ENCODE measurements around the gene ATG101. TPM values are rescaled to one million over a fixed set of nuclear protein-coding genes. Genes with fewer than 3 reads are reported as not detected.

ATG101 gene
- polyA plus RNA-seq, 1 experiment = 163 TPM

DNA sequence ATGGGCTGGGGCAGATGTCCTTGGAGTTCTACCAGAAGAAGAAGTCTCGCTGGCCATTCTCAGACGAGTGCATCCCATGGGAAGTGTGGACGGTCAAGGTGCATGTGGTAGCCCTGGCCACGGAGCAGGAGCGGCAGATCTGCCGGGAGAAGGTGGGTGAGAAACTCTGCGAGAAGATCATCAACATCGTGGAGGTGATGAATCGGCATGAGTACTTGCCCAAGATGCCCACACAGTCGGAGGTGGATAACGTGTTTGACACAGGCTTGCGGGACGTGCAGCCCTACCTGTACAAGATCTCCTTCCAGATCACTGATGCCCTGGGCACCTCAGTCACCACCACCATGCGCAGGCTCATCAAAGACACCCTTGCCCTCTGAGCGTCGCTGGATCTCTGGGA is 7.0 kb downstream of the ATG101 start:
- CTCF ChIA-PET = interaction anchor here (25.8 kb wide), 1 partner anchor 47 kb away, joined by 974 read pairs; no protein-coding TSS in a partner anchor

DNA sequence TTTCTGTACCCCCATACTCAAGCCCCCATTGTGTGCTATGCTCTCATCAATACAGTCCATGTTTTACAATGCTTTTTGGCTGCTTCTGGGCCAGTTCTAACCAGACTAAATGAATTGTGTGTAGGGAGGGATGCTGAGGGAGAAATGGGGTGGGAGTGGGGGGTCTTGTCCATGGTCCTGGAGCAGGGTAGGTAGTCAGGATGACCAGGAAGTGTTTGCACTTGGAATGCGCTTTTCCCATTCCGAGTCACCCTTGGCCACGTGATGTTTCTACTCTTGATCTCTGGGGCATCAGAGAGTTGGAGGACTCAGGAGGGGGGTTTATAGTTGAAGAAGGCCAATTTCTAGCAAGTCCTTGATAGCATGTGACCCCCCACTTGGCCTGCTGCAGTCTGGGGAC is 8.5 kb downstream of the ATG101 start:
- DNase-seq (ENCODE audit: low read depth) = no peak

More for the DNA sequence above, 7.0 kb downstream of the ATG101 start:
- POLR2A ChIA-PET = interaction anchor here (0.6 kb wide), 1 partner anchor 49 kb away, joined by 3 read pairs; no protein-coding TSS in a partner anchor
- TF ChIP-seq, protein P1, sequence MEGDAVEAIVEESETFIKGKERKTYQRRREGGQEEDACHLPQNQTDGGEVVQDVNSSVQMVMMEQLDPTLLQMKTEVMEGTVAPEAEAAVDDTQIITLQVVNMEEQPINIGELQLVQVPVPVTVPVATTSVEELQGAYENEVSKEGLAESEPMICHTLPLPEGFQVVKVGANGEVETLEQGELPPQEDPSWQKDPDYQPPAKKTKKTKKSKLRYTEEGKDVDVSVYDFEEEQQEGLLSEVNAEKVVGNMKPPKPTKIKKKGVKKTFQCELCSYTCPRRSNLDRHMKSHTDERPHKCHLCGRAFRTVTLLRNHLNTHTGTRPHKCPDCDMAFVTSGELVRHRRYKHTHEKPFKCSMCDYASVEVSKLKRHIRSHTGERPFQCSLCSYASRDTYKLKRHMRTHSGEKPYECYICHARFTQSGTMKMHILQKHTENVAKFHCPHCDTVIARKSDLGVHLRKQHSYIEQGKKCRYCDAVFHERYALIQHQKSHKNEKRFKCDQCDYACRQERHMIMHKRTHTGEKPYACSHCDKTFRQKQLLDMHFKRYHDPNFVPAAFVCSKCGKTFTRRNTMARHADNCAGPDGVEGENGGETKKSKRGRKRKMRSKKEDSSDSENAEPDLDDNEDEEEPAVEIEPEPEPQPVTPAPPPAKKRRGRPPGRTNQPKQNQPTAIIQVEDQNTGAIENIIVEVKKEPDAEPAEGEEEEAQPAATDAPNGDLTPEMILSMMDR (IDR thresholded peaks at IDR 0.05; ENCODE audit: insufficient read depth, low read depth, low read length) = no peak
- no peak for DNase-seq (ENCODE audit: low read depth)
- H3K27me3 ChIP-seq (ENCODE audit: control insufficient read depth, insufficient read depth, low read length) = no peaks in the 10 kb centered on the region
- peaks cover 21% of the 10 kb centered on the region for H3K36me3 ChIP-seq (ENCODE audit: control insufficient read depth, insufficient read depth, low read length)
- H3K4me3 ChIP-seq (ENCODE audit: low read depth, low read length) = no peak overlapping the region

DNA sequence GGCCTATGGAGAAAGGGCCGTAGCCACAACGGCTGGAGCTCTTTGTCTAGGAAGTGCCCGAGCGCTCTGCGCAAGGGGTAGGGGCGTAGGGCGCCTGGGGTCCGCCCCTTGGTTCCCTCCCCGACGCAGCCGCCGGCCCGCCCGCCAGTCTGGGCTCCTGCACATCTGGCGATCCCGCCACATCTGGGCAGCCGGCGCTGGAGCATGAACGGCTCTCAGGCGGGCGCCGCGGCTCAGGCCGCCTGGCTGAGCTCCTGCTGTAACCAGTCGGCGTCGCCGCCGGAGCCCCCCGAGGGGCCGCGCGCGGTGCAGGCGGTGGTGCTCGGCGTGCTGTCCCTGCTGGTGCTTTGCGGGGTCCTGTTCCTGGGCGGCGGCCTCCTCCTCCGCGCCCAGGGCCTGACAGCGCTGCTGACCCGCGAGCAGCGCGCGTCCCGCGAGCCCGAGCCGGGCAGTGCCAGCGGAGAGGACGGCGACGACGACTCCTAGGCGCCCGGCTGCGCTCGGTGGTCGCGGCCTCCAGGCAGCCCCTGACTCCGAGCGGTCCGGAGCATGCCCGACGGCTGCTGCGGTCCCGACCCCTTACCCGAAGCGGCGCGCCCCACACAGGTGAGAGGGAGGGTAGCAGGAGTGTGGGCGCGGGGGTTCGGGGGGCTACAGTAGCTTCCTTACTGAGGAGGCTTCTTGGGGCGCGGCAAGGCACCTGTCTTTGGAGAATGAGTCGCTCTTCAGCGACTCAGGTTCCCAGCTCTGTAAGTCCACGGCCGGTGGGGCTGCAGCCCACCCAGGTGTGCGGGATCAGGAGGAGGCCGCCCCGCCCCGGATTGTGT is 10.0 kb downstream of the ATG101 start, which contains the start of gene SMIM41:
TSS of gene SMIM41 (plus strand) at position 129 of the 827 bp plus-strand sequence. CDS start at position 205, 76 bp downstream.
- Histone ChIP-seq H3K4me3 (ENCODE audit: low read depth, low read length) (no peak within 1 kb of the TSS), H3K36me3 (ENCODE audit: control insufficient read depth, insufficient read depth, low read length) (peaks cover 14% of the 10 kb centered on the region), H3K27me3 (ENCODE audit: control insufficient read depth, insufficient read depth, low read length) (no peaks in the 10 kb centered on the region)
- POLR2A ChIA-PET = interaction anchor here (0.5 kb wide), 1 partner anchor 10 kb away, joined by 3 read pairs; the partner anchor contains the start of gene ATG101
- CTCF ChIA-PET = interaction anchor here (2.2 to 25.8 kb wide), 3 partner anchors 10 to 76 kb away, joined by 9 to 974 read pairs (median 45); partner anchors contain the start of gene ATG101
- TF ChIP-seq, protein P1 (IDR thresholded peaks at IDR 0.05; ENCODE audit: insufficient read depth, low read depth, low read length) = no peak
- DNase-seq (ENCODE audit: low read depth) = no peak

More for the DNA sequence above, 8.5 kb downstream of the ATG101 start:
- Histone ChIP-seq H3K36me3 (ENCODE audit: control insufficient read depth, insufficient read depth, low read length) (peaks cover 19% of the 10 kb centered on the region), H3K4me3 (ENCODE audit: low read depth, low read length) (no peak overlapping the region), H3K27me3 (ENCODE audit: control insufficient read depth, insufficient read depth, low read length) (no peaks in the 10 kb centered on the region)
- ChIA-PET CTCF (interaction anchor here (1.0 to 25.8 kb wide), 3 partner anchors 9 to 49 kb away, joined by 3 to 974 read pairs (median 9); partner anchors contain the start of gene ATG101), POLR2A (no interaction called here)
- TF ChIP-seq, protein P1 (IDR thresholded peaks at IDR 0.05; ENCODE audit: insufficient read depth, low read depth, low read length) = no peak

DNA sequence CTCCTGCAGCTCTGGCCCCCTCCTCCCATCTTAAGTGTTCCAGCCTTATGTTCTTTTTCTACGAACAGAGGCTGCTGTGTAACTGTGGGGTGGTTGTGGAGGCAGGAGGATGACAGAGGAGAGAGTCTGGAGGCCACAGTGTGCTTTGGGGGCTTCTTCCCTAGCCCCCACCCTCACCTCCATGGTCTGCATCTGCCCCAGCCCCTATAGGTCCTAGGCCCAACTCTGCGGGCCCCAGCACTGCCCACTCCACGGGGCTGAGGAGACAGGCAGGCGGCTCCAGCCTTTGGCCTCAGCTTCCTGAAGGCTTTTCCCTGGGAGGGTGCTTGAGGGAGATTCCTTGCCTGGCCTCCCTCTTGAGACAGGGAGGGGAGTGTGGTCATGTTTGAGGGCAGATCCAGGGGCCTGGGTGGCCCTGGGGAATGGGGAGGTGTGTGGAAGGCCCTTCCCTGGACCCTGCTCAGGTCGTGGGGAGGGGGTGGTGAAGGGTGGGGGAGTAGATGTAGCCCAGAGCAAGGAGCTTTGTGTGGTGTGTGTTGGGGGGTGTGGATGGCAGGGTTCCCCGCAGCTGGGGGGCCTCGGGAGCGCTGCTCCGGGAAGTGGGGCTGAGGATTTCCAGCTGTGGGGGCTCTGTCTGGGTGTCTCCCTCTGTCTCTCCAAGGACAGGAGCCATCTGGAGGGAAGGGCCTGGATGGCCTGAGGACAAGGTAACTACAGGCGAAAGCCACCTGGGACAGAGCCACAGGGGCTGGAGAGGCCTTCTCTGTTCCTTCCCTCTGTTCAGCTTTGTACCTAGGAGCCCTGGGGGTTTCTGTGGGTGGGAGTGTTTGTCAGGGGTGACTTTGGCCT is 10.8 kb downstream of the ATG101 start:
- CTCF ChIA-PET = interaction anchor here (0.9 to 25.8 kb wide), 9 partner anchors 10 to 77 kb away, joined by 3 to 974 read pairs (median 18); partner anchors contain the start of gene ATG101

More for the DNA sequence above, 10.8 kb downstream of the ATG101 start:
- Histone ChIP-seq H3K36me3 (ENCODE audit: control insufficient read depth, insufficient read depth, low read length) (peaks cover 12% of the 10 kb centered on the region), H3K27me3 (ENCODE audit: control insufficient read depth, insufficient read depth, low read length) (no peaks in the 10 kb centered on the region), H3K4me3 (ENCODE audit: low read depth, low read length) (no peak overlapping the region)
- TF ChIP-seq, protein P1 (IDR thresholded peaks at IDR 0.05; ENCODE audit: insufficient read depth, low read depth, low read length) = no peak
- no peak for DNase-seq (ENCODE audit: low read depth)
- POLR2A ChIA-PET = interaction anchor here (1.9 kb wide), 1 partner anchor 48 kb away, joined by 5 read pairs; no protein-coding TSS in a partner anchor

Measured in BJ (cell line).